Activated T-cell treated with anti-CD3 and anti-CD28 coated beads, Interleukin-2, amount 50 U/mL, for 4 hours (primary cell): ENCODE measurements around the gene PGLYRP3. TPM values are rescaled to one million over a fixed set of nuclear protein-coding genes. Genes with fewer than 3 reads are reported as not detected.

ENCODE experiments used
- ATAC-seq, 2 donors: fragments of 200-7000 bp; cut with Tn5 transposase; one replicate each; pipeline ENCODE4 v1.10.0; 2021
- DNase-seq: peaks from one replicate; pipeline ENCODE4 v3.0.0-alpha.2; 2020
- H3K27me3 Mint-ChIP-seq: one replicate; pipeline ENCODE4 v1.8.0; 2021; ENCODE audit warnings: low read depth, mixed read lengths
- H3K36me3 Mint-ChIP-seq: one replicate; pipeline ENCODE4 v1.8.0; 2022; ENCODE audit warnings: mixed read lengths; ENCODE audit not compliant: insufficient read depth
- H3K4me1 Mint-ChIP-seq: one replicate; pipeline ENCODE4 v1.8.0; 2021; ENCODE audit warnings: low read depth, mixed read lengths
- H3K4me3 Mint-ChIP-seq: one replicate; pipeline ENCODE4 v1.8.0; 2021; ENCODE audit warnings: mild to moderate bottlenecking, moderate library complexity, mixed read lengths
- H3K9me3 Mint-ChIP-seq: one replicate; pipeline ENCODE4 v1.8.0; 2021; ENCODE audit warnings: mixed read lengths
- total RNA-seq, 3 donors: library from RNA; stranded (reverse); gene quantifications; one replicate each; pipeline ENCODE4 v1.2.1, GENCODE V29; 2021

Gene PGLYRP3
- not detected for total RNA-seq

- ATAC-seq (no peak), DNase-seq (no peak)
- Mint-ChIP-seq H3K4me3 (no peak within 1 kb of the TSS), H3K36me3 (no peaks in the 10 kb centered on the region), H3K4me1 (no peaks in the 10 kb centered on the region), H3K9me3 (no peaks in the 10 kb centered on the region), H3K27me3 (peaks cover 9% of the 10 kb centered on the region)
These were observed at the start of gene PGLYRP3 for GRCh38 chr1:153312570-153313186. TSS of gene PGLYRP3 (minus strand) at chr1:153312952. CDS start at chr1:153310665, 2,287 bp downstream.

DNA sequence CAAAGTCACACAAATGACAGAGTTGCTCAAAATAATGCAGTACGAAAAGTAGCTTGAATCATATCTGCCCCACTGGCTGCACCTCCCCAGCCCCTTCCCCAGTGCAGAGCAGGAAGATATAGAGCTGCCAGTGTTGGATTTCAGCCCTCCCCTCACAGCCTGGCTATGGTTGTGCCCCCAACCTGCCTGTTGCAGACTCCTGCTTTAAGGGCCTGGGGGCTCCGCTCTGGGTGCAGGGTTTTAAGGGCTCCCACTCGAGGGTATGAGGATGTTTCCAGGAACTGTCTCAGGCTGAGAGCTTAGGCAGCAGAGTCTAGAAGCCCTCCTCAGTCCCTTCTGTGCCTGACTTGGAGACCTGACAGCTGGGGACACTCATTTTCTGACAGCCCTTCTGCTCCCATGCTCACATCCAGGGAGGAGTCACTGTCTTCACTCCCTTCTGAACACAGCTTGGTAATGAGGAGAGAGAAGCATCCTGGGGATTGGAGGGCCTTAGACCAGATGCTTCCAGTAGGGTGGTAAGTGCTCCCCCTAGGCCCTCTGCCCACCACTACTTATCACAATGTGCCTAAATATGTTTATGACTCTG lies 49.5 kb upstream of the PGLYRP3 start:
- no peak for ATAC-seq
- H3K27me3 Mint-ChIP-seq: peaks cover 4% of the 10 kb centered on the region
- H3K4me3 Mint-ChIP-seq: no peak overlapping the region
- DNase-seq: no peak
- no peaks in the 10 kb centered on the region for H3K9me3 Mint-ChIP-seq
- H3K36me3 Mint-ChIP-seq: no peaks in the 10 kb centered on the region
- peaks cover 9% of the 10 kb centered on the region for H3K4me1 Mint-ChIP-seq

DNA sequence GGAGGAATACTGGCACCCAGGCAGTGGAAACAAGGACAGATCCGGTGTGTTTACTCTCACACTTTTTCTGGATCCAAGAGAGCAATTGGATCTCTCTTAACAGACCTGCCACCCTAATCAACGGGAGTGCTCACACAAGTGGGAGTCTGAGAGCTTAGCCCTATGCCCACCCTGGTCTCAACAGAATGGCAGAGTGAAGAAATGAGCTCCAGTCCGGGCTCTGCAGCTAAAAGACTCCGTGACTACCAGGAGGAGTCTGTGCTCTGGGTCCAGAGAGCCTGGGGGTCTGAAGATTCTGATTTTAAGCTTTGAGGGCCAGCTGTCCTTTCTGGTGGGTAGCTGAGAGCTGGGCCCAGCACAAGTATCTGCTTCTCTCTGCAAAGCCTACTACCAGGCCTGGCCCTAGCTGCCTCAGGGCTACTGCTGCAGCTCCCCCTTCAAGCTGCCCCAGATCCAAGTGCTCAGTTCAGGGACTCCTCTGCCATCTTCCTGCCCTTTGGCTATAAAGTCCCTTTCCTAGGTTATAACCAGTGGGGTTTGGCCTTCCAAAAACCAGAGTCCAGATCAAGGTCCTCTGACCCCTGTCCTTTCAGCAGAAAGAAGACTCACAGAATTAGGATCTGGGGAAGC lies 48.8 kb upstream of the PGLYRP3 start:
- no peaks in the 10 kb centered on the region for H3K9me3 Mint-ChIP-seq
- no peaks in the 10 kb centered on the region for H3K36me3 Mint-ChIP-seq
- no peak for ATAC-seq
- H3K4me3 Mint-ChIP-seq: no peak overlapping the region
- H3K27me3 Mint-ChIP-seq: peaks cover 4% of the 10 kb centered on the region
- H3K4me1 Mint-ChIP-seq: peaks cover 14% of the 10 kb centered on the region
- no peak for DNase-seq

DNA sequence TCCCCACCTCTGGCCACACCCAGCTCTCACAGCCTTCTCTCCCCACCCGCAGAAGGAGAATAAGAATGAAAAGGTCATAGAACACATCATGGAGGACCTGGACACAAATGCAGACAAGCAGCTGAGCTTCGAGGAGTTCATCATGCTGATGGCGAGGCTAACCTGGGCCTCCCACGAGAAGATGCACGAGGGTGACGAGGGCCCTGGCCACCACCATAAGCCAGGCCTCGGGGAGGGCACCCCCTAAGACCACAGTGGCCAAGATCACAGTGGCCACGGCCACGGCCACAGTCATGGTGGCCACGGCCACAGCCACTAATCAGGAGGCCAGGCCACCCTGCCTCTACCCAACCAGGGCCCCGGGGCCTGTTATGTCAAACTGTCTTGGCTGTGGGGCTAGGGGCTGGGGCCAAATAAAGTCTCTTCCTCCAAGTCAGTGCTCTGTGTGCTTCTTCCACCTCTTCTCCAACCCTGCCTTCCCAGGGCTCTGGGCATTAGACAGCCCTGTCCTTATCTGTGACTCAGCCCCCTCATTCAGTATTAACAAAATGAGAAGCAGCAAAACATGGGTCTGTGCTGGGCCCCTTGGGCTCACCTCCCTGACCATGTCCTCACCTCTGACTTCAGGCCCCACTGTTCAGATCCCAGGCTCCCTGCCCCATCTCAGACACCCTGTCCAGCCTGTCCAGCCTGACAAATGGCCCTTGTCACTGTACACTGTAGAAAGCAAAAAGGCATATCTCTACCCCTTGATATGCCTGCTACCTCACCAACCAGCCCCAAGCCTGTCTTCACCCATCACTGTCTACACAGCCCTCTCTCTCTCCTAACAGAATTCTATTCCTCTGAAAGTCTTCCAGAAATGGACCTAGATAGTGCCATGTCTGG lies 48.1 kb upstream of the PGLYRP3 start:
- H3K4me1 Mint-ChIP-seq: peaks cover 14% of the 10 kb centered on the region
- H3K27me3 Mint-ChIP-seq: peaks cover 4% of the 10 kb centered on the region
- no peak for ATAC-seq
- H3K9me3 Mint-ChIP-seq: no peaks in the 10 kb centered on the region
- no peaks in the 10 kb centered on the region for H3K36me3 Mint-ChIP-seq
- no peak for DNase-seq
- no peak overlapping the region for H3K4me3 Mint-ChIP-seq

DNA sequence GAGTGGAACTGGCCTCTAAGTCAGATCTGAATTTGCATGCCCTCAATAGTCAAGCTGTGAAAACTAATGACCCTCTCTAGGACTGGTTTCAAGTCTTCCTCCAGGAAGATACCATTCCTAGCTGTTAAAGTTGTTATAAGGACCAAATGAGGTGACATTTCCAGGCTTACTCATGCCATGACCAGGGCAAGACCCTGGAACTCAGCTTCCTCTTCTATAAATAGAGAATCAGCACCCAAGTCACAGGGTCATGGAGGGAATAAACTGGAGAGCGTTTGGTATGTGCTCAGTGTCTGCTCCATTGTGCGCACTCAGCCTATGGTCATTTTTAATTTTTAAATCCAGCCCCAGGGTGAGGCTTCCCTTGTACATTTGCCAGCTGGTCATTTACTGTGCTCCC lies 47.4 kb upstream of the PGLYRP3 start:
- Mint-ChIP-seq H3K4me1 (peaks cover 14% of the 10 kb centered on the region), H3K36me3 (no peaks in the 10 kb centered on the region)
- ATAC-seq: no peak

DNA sequence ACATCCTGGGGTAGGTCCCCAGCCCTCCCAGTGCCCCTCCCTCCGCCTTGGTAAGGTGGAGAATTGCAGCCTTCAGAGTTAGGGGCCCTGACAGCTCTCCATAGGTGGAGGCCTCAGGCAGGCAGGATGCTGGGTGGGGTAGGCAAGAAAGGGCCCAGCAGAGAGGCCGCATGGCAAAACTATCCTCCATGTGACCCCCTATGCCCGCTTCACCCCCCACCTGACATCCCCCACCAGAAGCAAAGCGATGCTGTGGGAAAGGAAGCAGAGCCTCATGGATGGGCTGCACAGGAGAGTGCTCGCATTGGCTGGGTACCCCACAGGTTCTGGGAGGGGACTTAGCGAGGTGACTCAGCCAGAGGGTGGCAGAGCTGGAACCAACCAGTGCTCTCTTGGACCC lies 46.5 kb upstream of the PGLYRP3 start:
- Mint-ChIP-seq H3K4me3 (no peak overlapping the region), H3K9me3 (no peaks in the 10 kb centered on the region), H3K36me3 (no peaks in the 10 kb centered on the region), H3K27me3 (peaks cover 3% of the 10 kb centered on the region), H3K4me1 (peaks cover 14% of the 10 kb centered on the region)
- no peak for DNase-seq
- ATAC-seq: no peak

More for the DNA sequence above, 47.4 kb upstream of the PGLYRP3 start:
- Mint-ChIP-seq H3K9me3 (no peaks in the 10 kb centered on the region), H3K27me3 (peaks cover 4% of the 10 kb centered on the region), H3K4me3 (no peak overlapping the region)
- no peak for DNase-seq

DNA sequence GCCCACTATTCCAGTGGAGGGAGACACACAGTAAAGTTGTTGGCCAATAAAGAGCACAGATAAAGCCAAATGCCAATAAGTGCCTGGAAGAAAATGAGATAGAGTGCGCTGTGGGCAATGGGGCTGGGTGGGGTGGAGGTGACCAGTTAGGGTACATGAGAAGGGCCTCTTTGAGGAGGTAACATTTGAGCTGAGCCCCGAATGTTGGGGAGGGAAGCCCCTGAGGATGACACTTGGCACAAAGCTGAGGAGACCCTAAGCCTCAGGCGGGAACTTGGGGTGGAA lies 45.9 kb upstream of the PGLYRP3 start:
- H3K36me3 Mint-ChIP-seq: no peaks in the 10 kb centered on the region
- H3K9me3 Mint-ChIP-seq: no peaks in the 10 kb centered on the region
- H3K27me3 Mint-ChIP-seq: peaks cover 2% of the 10 kb centered on the region
- no peak for ATAC-seq
- H3K4me3 Mint-ChIP-seq: no peak overlapping the region
- peaks cover 14% of the 10 kb centered on the region for H3K4me1 Mint-ChIP-seq
- DNase-seq: no peak

GRCh38 chr1:153357853-153358690 lies 45.3 kb upstream of the PGLYRP3 start, which contains the start of gene S100A9:
TSS of gene S100A9 (plus strand) at chr1:153357854. CDS start at chr1:153358284, 430 bp downstream.
- H3K4me3 Mint-ChIP-seq: no peak within 1 kb of the TSS
- no peaks in the 10 kb centered on the region for H3K36me3 Mint-ChIP-seq
- peaks cover 14% of the 10 kb centered on the region for H3K4me1 Mint-ChIP-seq
- no peak for DNase-seq
- peaks cover 2% of the 10 kb centered on the region for H3K27me3 Mint-ChIP-seq
- no peaks in the 10 kb centered on the region for H3K9me3 Mint-ChIP-seq
- ATAC-seq: no peak

GRCh38 chr1:153357076-153357852 lies 44.5 kb upstream of the PGLYRP3 start:
- no peaks in the 10 kb centered on the region for H3K9me3 Mint-ChIP-seq
- no peak overlapping the region for H3K4me3 Mint-ChIP-seq
- H3K36me3 Mint-ChIP-seq: no peaks in the 10 kb centered on the region
- peaks cover 2% of the 10 kb centered on the region for H3K27me3 Mint-ChIP-seq
- H3K4me1 Mint-ChIP-seq: peaks cover 14% of the 10 kb centered on the region
- ATAC-seq: no peak
- DNase-seq: no peak

- Mint-ChIP-seq H3K27me3 (peaks cover 2% of the 10 kb centered on the region), H3K4me1 (peaks cover 14% of the 10 kb centered on the region), H3K9me3 (no peaks in the 10 kb centered on the region), H3K4me3 (no peak overlapping the region), H3K36me3 (no peaks in the 10 kb centered on the region)
- no peak for ATAC-seq
- no peak for DNase-seq
These were observed 43.8 kb upstream of the PGLYRP3 start for GRCh38 chr1:153356392-153357075.

- ATAC-seq: peak; percentile 69 to 81
- DNase-seq: no peak
- Mint-ChIP-seq H3K4me1 (peaks cover 14% of the 10 kb centered on the region), H3K9me3 (no peaks in the 10 kb centered on the region), H3K27me3 (peaks cover 4% of the 10 kb centered on the region), H3K36me3 (no peaks in the 10 kb centered on the region), H3K4me3 (no peak overlapping the region)
These were observed 42.8 kb upstream of the PGLYRP3 start for GRCh38 chr1:153355445-153356071.

DNA sequence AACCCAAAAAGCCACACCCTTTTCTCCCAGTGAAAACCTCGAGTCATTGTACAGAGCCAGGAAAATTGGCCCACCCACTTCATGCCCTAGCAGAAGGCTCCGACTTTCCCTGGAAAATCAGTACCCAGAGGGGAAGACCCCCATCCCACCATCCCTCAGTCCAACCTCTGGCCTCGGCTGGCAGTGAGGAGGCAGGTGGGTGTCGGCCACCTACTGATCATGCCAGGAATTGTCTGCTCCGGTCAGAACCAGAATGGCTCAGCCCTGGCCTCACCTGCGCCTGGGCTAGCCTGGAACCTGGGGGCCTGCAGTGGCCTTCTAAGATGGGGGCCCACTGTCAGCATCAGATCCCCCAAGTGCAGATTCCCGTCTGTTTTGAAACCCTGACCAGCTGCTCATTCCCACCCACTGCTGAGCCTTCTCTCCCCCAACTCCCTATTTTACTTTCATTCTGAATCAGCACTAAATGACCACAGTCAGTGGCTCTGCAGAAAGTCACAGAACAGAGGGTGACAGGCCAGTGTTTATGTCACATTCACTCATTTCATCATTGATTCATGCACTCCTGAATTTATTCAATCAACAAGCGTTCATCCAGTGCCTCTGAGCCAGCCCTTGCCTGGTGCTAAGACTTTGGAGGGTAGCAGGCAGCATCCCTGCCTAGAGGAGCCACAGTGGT lies 41.9 kb upstream of the PGLYRP3 start:
- Mint-ChIP-seq H3K27me3 (peaks cover 9% of the 10 kb centered on the region), H3K4me3 (no peak overlapping the region), H3K36me3 (no peaks in the 10 kb centered on the region), H3K4me1 (peaks cover 14% of the 10 kb centered on the region), H3K9me3 (no peaks in the 10 kb centered on the region)
- DNase-seq: no peak
- ATAC-seq: no peak
